Caco-2 (cell line): ENCODE results near the gene DEFB132. TPM values are rescaled to one million over a fixed set of nuclear protein-coding genes. Genes with fewer than 3 reads are reported as not detected.

Experiments used
- BruUV-seq: library from RNA; stranded (reverse); fragments of 400-500 nt; replicated peaks from 2 replicates; lab custom pipeline; 2021; lab: Mats Ljungman, UMichigan
- CTCF ChIA-PET: fragments of 300-600 bp; sonication (Branson Sonifier 250); formaldehyde crosslinking; loops from one replicate; lab custom pipeline; 2022; ENCODE audit warnings: antibody characterized with exemption; lab: Charles Lee
- POLR2A ChIA-PET: fragments of 300-600 bp; sonication (Branson Sonifier 250); formaldehyde crosslinking; loops from one replicate; lab custom pipeline; 2022; ENCODE audit warnings: antibody characterized with exemption; lab: Charles Lee
- DNase-seq, 2 experiments: peaks; one replicate each; pipeline versions ENCODE4 v3.0.0 to v3.0.0-alpha.2; 2020 to 2022
- H3K27me3 ChIP-seq: replicated peaks from 2 replicates; pipeline ENCODE4 v1.6.0; 2011; ENCODE audit warnings: low read length; ENCODE audit not compliant: control insufficient read depth, insufficient read depth
- H3K36me3 ChIP-seq: 2 replicates; pipeline ENCODE4 v1.5.1; 2011; ENCODE audit warnings: low read length; ENCODE audit not compliant: control insufficient read depth, insufficient read depth
- H3K4me1 ChIP-seq: fragments of 250-450 bp; sonication (Bioruptor Pico); 2 replicates; pipeline ENCODE4 v1.5.1; 2020; ENCODE audit warnings: mild to moderate bottlenecking
- H3K4me3 ChIP-seq: 2 replicates; pipeline ENCODE4 v1.5.1; 2011; ENCODE audit warnings: low read depth, mild to moderate bottlenecking, control low read depth, low read length
- H3K9me3 ChIP-seq: fragments of 250-450 bp; sonication (Bioruptor Pico); 2 replicates; pipeline ENCODE4 v1.5.1; 2020; ENCODE audit warnings: mild to moderate bottlenecking, moderate library complexity
- H3K27ac Mint-ChIP-seq: one replicate; pipeline ENCODE4 v1.8.0; 2022; ENCODE audit warnings: mixed read lengths; ENCODE audit not compliant: unreplicated experiment
- H3K27me3 Mint-ChIP-seq: one replicate; pipeline ENCODE4 v1.8.0; 2022; ENCODE audit warnings: mixed read lengths; ENCODE audit not compliant: insufficient read depth, unreplicated experiment
- H3K36me3 Mint-ChIP-seq: one replicate; pipeline ENCODE4 v1.8.0; 2022; ENCODE audit warnings: mild to moderate bottlenecking, mixed read lengths; ENCODE audit not compliant: insufficient read depth, unreplicated experiment
- H3K4me1 Mint-ChIP-seq: one replicate; pipeline ENCODE4 v1.8.0; 2022; ENCODE audit warnings: low read depth, mixed read lengths; ENCODE audit not compliant: unreplicated experiment
- H3K4me3 Mint-ChIP-seq: one replicate; pipeline ENCODE4 v1.8.0; 2022; ENCODE audit warnings: mild to moderate bottlenecking, moderate library complexity, mixed read lengths; ENCODE audit not compliant: unreplicated experiment
- H3K9me3 Mint-ChIP-seq: one replicate; pipeline ENCODE4 v1.8.0; 2022; ENCODE audit warnings: mixed read lengths; ENCODE audit not compliant: unreplicated experiment
- intact Hi-C: fragments of 100-400 bp; cut with micrococcal nuclease; formaldehyde crosslinking; loops from one replicate; pipeline ENCODE4 v1.10.0; 2022; ENCODE audit not compliant: unreplicated experiment
- total RNA-seq: library from RNA; stranded (reverse); gene quantifications from 2 replicates; pipeline ENCODE4 v1.2.3, GENCODE V29; 2022
- TF ChIP-seq, protein P1 (sequence below), 2 experiments: fragments of 200-600 bp in 1 of 2; IDR thresholded peaks; 1 replicate in 1 of 2; 2 replicates in 1 of 2; pipeline versions ENCODE4 v1.5.1 to v1.8.0; 2011 to 2022; ENCODE audit warnings: antibody characterized with exemption in 1 of 2, control low read depth in 1 of 2, inconsistent platforms in 1 of 2, low read depth in 1 of 2, low read length in 1 of 2, mild to moderate bottlenecking in 1 of 2, moderate library complexity in 1 of 2; ENCODE audit not compliant: insufficient read depth in 1 of 2, severe bottlenecking in 1 of 2, unreplicated experiment in 1 of 2

The DEFB132 gene
- total RNA-seq, 1 experiment from 2014 or later = not detected

- Mint-ChIP-seq H3K4me3 (no peak overlapping the region), H3K4me1 (no peaks in the 10 kb centered on the region), H3K36me3 (no peaks in the 10 kb centered on the region), H3K27me3 (no peaks in the 10 kb centered on the region), H3K9me3 (peaks cover 10% of the 10 kb centered on the region), H3K27ac (no peak overlapping the region)
- DNase-seq = no peak
- Histone ChIP-seq H3K4me3 (no peak overlapping the region), H3K36me3 (no peaks in the 10 kb centered on the region), H3K9me3 (peaks cover 10% of the 10 kb centered on the region), H3K27me3 (no peaks in the 10 kb centered on the region), H3K4me1 (peaks cover 1% of the 10 kb centered on the region)
- BruUV-seq = no TSS peak
- intact Hi-C loops = no loop called here
- TF ChIP-seq, protein P1, sequence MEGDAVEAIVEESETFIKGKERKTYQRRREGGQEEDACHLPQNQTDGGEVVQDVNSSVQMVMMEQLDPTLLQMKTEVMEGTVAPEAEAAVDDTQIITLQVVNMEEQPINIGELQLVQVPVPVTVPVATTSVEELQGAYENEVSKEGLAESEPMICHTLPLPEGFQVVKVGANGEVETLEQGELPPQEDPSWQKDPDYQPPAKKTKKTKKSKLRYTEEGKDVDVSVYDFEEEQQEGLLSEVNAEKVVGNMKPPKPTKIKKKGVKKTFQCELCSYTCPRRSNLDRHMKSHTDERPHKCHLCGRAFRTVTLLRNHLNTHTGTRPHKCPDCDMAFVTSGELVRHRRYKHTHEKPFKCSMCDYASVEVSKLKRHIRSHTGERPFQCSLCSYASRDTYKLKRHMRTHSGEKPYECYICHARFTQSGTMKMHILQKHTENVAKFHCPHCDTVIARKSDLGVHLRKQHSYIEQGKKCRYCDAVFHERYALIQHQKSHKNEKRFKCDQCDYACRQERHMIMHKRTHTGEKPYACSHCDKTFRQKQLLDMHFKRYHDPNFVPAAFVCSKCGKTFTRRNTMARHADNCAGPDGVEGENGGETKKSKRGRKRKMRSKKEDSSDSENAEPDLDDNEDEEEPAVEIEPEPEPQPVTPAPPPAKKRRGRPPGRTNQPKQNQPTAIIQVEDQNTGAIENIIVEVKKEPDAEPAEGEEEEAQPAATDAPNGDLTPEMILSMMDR (IDR thresholded peaks at IDR 0.05; ENCODE audit: insufficient read depth in 1 of 2, low read depth in 1 of 2, low read length in 1 of 2, severe bottlenecking in 1 of 2, unreplicated experiment in 1 of 2) = no peak
- CTCF ChIA-PET = interaction anchor here (0.5 to 0.6 kb wide), 2 partner anchors 10 to 96 kb away, joined by 3 read pairs; no protein-coding TSS in a partner anchor
- POLR2A ChIA-PET = interaction anchor here (0.6 kb wide), 1 partner anchor 40 kb away, joined by 4 read pairs; no protein-coding TSS in a partner anchor
Observed at GRCh38 chr20:258269-258858, 840 bp downstream of the DEFB132 start.

DNA sequence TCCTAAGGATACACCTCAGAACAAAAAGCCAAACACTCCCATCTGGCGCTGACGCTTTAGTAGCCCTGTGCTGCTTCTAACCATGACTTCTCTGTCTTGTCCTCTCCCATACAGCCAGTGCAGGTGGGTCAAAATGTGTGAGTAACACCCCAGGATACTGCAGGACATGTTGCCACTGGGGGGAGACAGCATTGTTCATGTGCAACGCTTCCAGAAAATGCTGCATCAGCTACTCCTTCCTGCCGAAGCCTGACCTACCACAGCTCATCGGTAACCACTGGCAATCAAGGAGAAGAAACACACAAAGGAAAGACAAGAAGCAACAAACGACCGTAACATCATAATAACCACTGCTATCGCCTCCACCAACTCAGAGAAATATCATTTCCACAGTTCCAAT is 1.4 kb downstream of the DEFB132 start:
- BruUV-seq = no TSS peak
- H3K27me3 Mint-ChIP-seq = no peaks in the 10 kb centered on the region
- ChIA-PET POLR2A (interaction anchor here (0.6 kb wide), 1 partner anchor 39 kb away, joined by 4 read pairs; no protein-coding TSS in a partner anchor), CTCF (interaction anchor here (0.5 to 0.6 kb wide), 2 partner anchors 9 to 95 kb away, joined by 3 read pairs; no protein-coding TSS in a partner anchor)
- intact Hi-C loops = no loop called here
- Histone ChIP-seq H3K4me3 (no peak overlapping the region), H3K9me3 (peaks cover 10% of the 10 kb centered on the region; the same call in 1 of the 2 replicates), H3K36me3 (no peaks in the 10 kb centered on the region), H3K27me3 (no peaks in the 10 kb centered on the region), H3K4me1 (no peaks in the 10 kb centered on the region; the same call in 1 of the 2 replicates)
- TF ChIP-seq, protein P1 (IDR thresholded peaks at IDR 0.05; ENCODE audit: insufficient read depth in 1 of 2, low read depth in 1 of 2, low read length in 1 of 2, severe bottlenecking in 1 of 2, unreplicated experiment in 1 of 2) = peak in 1 of 2 experiments; percentile 38
- no peak overlapping the region for H3K27ac Mint-ChIP-seq
- peaks cover 4% of the 10 kb centered on the region for H3K9me3 Mint-ChIP-seq
- H3K4me3 Mint-ChIP-seq = no peak overlapping the region
- no peaks in the 10 kb centered on the region for H3K4me1 Mint-ChIP-seq
- DNase-seq = peak in 1 of 2 experiments; percentile 22
- H3K36me3 Mint-ChIP-seq = no peaks in the 10 kb centered on the region

DNA sequence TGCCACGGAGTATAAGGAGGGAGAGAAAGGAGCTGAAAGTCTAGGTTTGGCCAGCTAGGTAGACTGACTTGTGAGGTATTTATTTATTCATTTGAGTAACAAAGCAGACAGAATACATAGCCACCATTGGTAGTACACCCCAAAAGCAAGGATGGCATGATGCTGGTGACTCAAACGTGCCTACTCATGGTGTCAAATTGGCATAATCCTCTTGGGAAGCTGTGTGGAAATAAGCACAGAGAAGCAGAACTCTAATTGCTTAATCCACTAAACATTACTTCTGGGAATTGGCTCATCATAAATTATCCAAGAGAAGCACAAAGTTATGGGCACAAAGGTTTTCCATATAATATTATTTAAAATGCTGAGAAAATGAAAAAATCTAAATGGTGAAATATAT is 2.5 kb downstream of the DEFB132 start:
- Mint-ChIP-seq H3K27me3 (no peaks in the 10 kb centered on the region), H3K4me3 (no peak overlapping the region), H3K9me3 (no peaks in the 10 kb centered on the region), H3K4me1 (no peaks in the 10 kb centered on the region), H3K27ac (no peak overlapping the region), H3K36me3 (no peaks in the 10 kb centered on the region)
- H3K36me3 ChIP-seq = no peaks in the 10 kb centered on the region
- TF ChIP-seq, protein P1 (IDR thresholded peaks at IDR 0.05; ENCODE audit: insufficient read depth in 1 of 2, low read depth in 1 of 2, low read length in 1 of 2, severe bottlenecking in 1 of 2, unreplicated experiment in 1 of 2) = no peak
- H3K4me3 ChIP-seq = no peak overlapping the region
- no peaks in the 10 kb centered on the region for H3K27me3 ChIP-seq
- H3K9me3 ChIP-seq = no peaks in the 10 kb centered on the region; the same call in 1 of the 2 replicates
- CTCF ChIA-PET = no interaction called here
- POLR2A ChIA-PET = no interaction called here
- no TSS peak for BruUV-seq
- no peaks in the 10 kb centered on the region for H3K4me1 ChIP-seq
- no peak for DNase-seq
- intact Hi-C loops = no loop called here
